ENCODE data around the gene CAV1.

Gene CAV1

GRCh38 chr7:116593359-116594075 is 68.7 kb downstream of the CAV1 start:
- CTCF ChIA-PET, result interaction anchor here (1.3 to 4.3 kb wide), 3 partner anchors 9 to 217 kb away, joined by 3 to 17 read pairs (median 7); no protein-coding TSS in a partner anchor
- no peak for DNase-seq
- Mint-ChIP-seq H3K9me3 (no peaks in the 10 kb centered on the region), H3K27ac (no peak overlapping the region), H3K36me3 (no peaks in the 10 kb centered on the region), H3K4me3 (no peak overlapping the region), H3K27me3 (peaks cover 32% of the 10 kb centered on the region), H3K4me1 (peaks cover 13% of the 10 kb centered on the region)

- DNase-seq, result no peak
- Mint-ChIP-seq H3K4me3 (no peak overlapping the region), H3K27ac (no peak overlapping the region), H3K36me3 (no peaks in the 10 kb centered on the region), H3K4me1 (peaks cover 8% of the 10 kb centered on the region), H3K27me3 (peaks cover 34% of the 10 kb centered on the region), H3K9me3 (no peaks in the 10 kb centered on the region)
- CTCF ChIA-PET, result interaction anchor here (1.0 to 1.3 kb wide), 3 partner anchors 8 to 414 kb away, joined by 3 read pairs; no protein-coding TSS in a partner anchor
Observed at GRCh38 chr7:116595063-116595462, 70.2 kb downstream of the CAV1 start.

DNA sequence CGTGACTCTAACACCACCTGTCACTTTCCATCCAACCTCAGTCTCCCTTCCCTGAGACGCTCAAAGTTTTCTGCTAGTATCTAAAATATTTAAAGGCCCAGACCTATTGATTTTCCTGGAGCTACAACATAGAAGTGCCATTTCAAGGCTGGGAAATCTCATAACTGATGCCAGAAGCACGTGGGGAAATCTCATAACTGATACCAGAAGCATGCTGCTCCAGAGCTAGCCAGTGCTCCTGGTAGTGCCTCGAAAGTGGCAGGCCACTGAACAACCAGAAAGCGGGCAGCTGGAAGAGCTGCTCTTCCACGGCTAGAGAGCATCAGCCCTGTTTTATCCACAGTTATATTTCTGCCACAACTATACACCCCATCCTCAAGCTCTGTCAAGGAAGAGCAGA is 72.5 kb downstream of the CAV1 start:
- H3K27ac Mint-ChIP-seq, result no peak overlapping the region
- no peaks in the 10 kb centered on the region for H3K9me3 Mint-ChIP-seq
- H3K4me1 Mint-ChIP-seq, result peaks cover 11% of the 10 kb centered on the region
- H3K4me3 Mint-ChIP-seq, result no peak overlapping the region
- DNase-seq, result no peak
- peaks cover 32% of the 10 kb centered on the region for H3K27me3 Mint-ChIP-seq
- CTCF ChIA-PET, result no interaction called here
- no peaks in the 10 kb centered on the region for H3K36me3 Mint-ChIP-seq

DNA sequence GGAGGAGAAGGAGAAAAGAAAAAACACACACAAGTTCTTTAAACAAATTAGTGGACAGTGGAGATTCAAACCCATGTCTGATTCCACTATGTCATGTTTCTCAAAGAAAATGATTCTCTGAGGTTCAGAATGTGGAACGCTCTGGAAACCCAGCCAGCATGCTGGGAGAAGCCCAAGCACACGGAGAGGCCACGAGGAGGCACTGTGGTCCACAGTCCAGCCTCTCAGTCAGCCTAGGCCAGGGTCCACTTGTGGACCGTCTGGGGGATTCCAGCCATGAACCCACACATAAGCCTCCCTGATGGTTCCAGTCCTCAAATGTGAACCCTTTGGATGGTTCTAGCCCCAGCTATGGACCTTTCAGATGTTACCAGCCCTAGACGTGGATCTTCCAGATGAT is 73.4 kb downstream of the CAV1 start:
- H3K4me3 Mint-ChIP-seq, result no peak overlapping the region
- H3K9me3 Mint-ChIP-seq, result no peaks in the 10 kb centered on the region
- peaks cover 23% of the 10 kb centered on the region for H3K27me3 Mint-ChIP-seq
- peaks cover 8% of the 10 kb centered on the region for H3K4me1 Mint-ChIP-seq
- H3K36me3 Mint-ChIP-seq, result no peaks in the 10 kb centered on the region
- H3K27ac Mint-ChIP-seq, result no peak overlapping the region
- no peak for DNase-seq
- CTCF ChIA-PET, result no interaction called here

GRCh38 chr7:116598861-116599260 is 74.0 kb downstream of the CAV1 start:
- Mint-ChIP-seq H3K27me3 (peaks cover 18% of the 10 kb centered on the region), H3K9me3 (no peaks in the 10 kb centered on the region)
- CTCF ChIA-PET, result no interaction called here

GRCh38 chr7:116601426-116601825 is 76.6 kb downstream of the CAV1 start:
- CTCF ChIA-PET, result interaction anchor here (4.2 kb wide), 1 partner anchor 10 kb away, joined by 28 read pairs; no protein-coding TSS in a partner anchor
- Mint-ChIP-seq H3K27me3 (peaks cover 12% of the 10 kb centered on the region), H3K4me1 (peaks cover 8% of the 10 kb centered on the region), H3K9me3 (no peaks in the 10 kb centered on the region), H3K36me3 (no peaks in the 10 kb centered on the region), H3K27ac (no peak overlapping the region), H3K4me3 (no peak overlapping the region)
- peak; percentile 26 for DNase-seq

More at GRCh38 chr7:116598861-116599260, 74.0 kb downstream of the CAV1 start:
- no peak for DNase-seq
- Mint-ChIP-seq H3K4me1 (peaks cover 8% of the 10 kb centered on the region), H3K36me3 (no peaks in the 10 kb centered on the region), H3K4me3 (no peak overlapping the region), H3K27ac (no peak overlapping the region)

GRCh38 chr7:116607299-116607698 is 82.5 kb downstream of the CAV1 start:
- H3K27ac Mint-ChIP-seq, result no peak overlapping the region
- CTCF ChIA-PET, result no interaction called here

GRCh38 chr7:116610210-116610609 is 85.4 kb downstream of the CAV1 start:
- Mint-ChIP-seq H3K27ac (no peak overlapping the region), H3K4me1 (no peaks in the 10 kb centered on the region), H3K4me3 (no peak overlapping the region), H3K9me3 (no peaks in the 10 kb centered on the region), H3K27me3 (peaks cover 11% of the 10 kb centered on the region), H3K36me3 (no peaks in the 10 kb centered on the region)
- no peak for DNase-seq
- CTCF ChIA-PET, result no interaction called here

More at GRCh38 chr7:116607299-116607698, 82.5 kb downstream of the CAV1 start:
- peaks cover 11% of the 10 kb centered on the region for H3K27me3 Mint-ChIP-seq
- H3K36me3 Mint-ChIP-seq, result no peaks in the 10 kb centered on the region
- H3K9me3 Mint-ChIP-seq, result no peaks in the 10 kb centered on the region
- no peaks in the 10 kb centered on the region for H3K4me1 Mint-ChIP-seq
- no peak for DNase-seq
- no peak overlapping the region for H3K4me3 Mint-ChIP-seq

- peaks cover 11% of the 10 kb centered on the region for H3K27me3 Mint-ChIP-seq
- H3K9me3 Mint-ChIP-seq, result no peaks in the 10 kb centered on the region
- no peak overlapping the region for H3K27ac Mint-ChIP-seq
- CTCF ChIA-PET, result no interaction called here
- no peak for DNase-seq
- H3K36me3 Mint-ChIP-seq, result no peaks in the 10 kb centered on the region
- H3K4me1 Mint-ChIP-seq, result no peaks in the 10 kb centered on the region
- no peak overlapping the region for H3K4me3 Mint-ChIP-seq
Observed at GRCh38 chr7:116610721-116611120, 85.9 kb downstream of the CAV1 start.

Measured in activated naive CD4-positive, alpha-beta T cell treated with anti-CD3 and anti-CD28 coated beads, Interleukin-2, amount 10 ng/mL, durations not matched to agents 7 days and 5 days (primary cell).